ENCODE data around the gene RNF4. TPM values are rescaled to one million over a fixed set of nuclear protein-coding genes. Genes with fewer than 3 reads are reported as not detected.

The RNF4 gene
- total RNA-seq, 1 experiment from 2014 or later: 45.6 TPM

DNA sequence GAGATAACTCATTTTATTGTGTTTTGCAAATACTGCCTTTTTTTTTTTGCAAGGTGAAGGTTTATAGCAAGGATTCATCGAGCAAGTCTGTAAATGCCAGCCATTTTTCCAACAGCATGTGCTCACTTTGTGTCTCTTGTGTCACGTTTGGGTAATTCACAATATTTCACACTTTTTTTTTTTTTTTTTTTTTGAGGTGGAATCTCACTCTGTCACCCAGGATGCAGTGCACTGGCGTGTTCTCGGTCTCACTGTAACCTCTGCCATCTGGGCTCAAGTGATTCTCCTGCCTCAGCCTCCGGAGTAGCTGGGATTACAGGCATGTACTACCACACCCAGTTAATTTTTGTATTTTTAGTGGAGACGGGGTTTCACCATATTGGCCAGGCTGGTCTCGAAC is 1.9 kb downstream of the RNF4 start:
- H3K4me1 Mint-ChIP-seq (ENCODE audit: low read depth, unreplicated experiment): peaks cover 3% of the 10 kb centered on the region
- TF ChIP-seq, protein P1, sequence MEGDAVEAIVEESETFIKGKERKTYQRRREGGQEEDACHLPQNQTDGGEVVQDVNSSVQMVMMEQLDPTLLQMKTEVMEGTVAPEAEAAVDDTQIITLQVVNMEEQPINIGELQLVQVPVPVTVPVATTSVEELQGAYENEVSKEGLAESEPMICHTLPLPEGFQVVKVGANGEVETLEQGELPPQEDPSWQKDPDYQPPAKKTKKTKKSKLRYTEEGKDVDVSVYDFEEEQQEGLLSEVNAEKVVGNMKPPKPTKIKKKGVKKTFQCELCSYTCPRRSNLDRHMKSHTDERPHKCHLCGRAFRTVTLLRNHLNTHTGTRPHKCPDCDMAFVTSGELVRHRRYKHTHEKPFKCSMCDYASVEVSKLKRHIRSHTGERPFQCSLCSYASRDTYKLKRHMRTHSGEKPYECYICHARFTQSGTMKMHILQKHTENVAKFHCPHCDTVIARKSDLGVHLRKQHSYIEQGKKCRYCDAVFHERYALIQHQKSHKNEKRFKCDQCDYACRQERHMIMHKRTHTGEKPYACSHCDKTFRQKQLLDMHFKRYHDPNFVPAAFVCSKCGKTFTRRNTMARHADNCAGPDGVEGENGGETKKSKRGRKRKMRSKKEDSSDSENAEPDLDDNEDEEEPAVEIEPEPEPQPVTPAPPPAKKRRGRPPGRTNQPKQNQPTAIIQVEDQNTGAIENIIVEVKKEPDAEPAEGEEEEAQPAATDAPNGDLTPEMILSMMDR (IDR thresholded peaks at IDR 0.05; ENCODE audit: unreplicated experiment): no peak
- peak overlapping the region; percentile 96 for H3K4me3 Mint-ChIP-seq (ENCODE audit: low read depth, unreplicated experiment)
- no peaks in the 10 kb centered on the region for H3K9me3 Mint-ChIP-seq (ENCODE audit: low read depth, unreplicated experiment)
- no peak for DNase-seq
- no peaks in the 10 kb centered on the region for H3K27me3 Mint-ChIP-seq (ENCODE audit: unreplicated experiment)
- peaks cover 66% of the 10 kb centered on the region for H3K36me3 Mint-ChIP-seq (ENCODE audit: insufficient read depth, unreplicated experiment)
- no TSS peak for BruUV-seq (replicated peaks)
- CTCF ChIA-PET: no interaction called here
- H3K27ac Mint-ChIP-seq (ENCODE audit: unreplicated experiment): no peak overlapping the region
- intact Hi-C loops (cut with micrococcal nuclease; ENCODE audit: unreplicated experiment): no loop called here

DNA sequence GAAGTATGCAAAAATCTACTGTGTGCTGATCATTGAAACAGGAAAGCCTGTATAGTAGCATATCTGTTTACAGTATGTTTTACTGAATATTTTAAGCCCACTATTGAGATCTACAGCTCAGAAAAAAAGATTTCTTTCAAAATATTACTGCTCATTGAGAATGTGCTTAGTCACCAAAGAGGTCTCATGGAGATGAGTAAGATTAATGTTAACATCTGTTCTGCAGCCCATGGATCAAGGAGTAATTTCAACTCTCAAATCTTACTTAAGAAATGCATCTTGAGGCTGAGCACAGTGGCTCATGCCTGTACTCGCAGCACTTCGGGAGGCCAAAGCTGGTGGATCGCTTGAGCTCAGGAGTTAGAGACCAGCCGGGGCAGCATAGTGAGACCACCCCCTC is 3.3 kb downstream of the RNF4 start:
- no peak for DNase-seq
- Mint-ChIP-seq H3K9me3 (ENCODE audit: low read depth, unreplicated experiment) (no peaks in the 10 kb centered on the region), H3K27ac (ENCODE audit: unreplicated experiment) (no peak overlapping the region), H3K4me3 (ENCODE audit: low read depth, unreplicated experiment) (no peak overlapping the region), H3K36me3 (ENCODE audit: insufficient read depth, unreplicated experiment) (peaks cover 73% of the 10 kb centered on the region), H3K27me3 (ENCODE audit: unreplicated experiment) (no peaks in the 10 kb centered on the region), H3K4me1 (ENCODE audit: low read depth, unreplicated experiment) (peaks cover 9% of the 10 kb centered on the region)
- CTCF ChIA-PET: no interaction called here
- TF ChIP-seq, protein P1 (IDR thresholded peaks at IDR 0.05; ENCODE audit: unreplicated experiment): no peak
- no TSS peak for BruUV-seq (replicated peaks)
- intact Hi-C loops (cut with micrococcal nuclease; ENCODE audit: unreplicated experiment): no loop called here

DNA sequence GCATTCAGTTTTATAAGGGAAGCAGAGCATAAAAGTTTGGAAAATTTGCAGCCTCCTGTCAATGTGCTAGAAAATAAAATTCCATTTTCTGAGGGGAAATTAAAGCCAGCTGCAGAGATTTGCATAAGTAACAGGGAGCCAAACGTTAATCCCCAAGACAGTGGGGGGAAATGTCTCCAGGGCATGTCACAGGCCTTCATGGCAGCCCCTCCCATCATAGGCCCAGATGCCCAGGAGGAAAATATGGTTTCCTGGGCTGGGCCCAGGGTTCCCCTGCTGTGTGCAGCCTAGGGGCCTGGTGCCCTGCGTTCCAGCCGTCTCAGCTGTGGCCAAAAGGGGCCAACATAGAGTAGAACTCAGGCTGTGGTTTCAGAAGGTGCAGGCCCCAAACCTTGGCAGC is 9.3 kb downstream of the RNF4 start:
- no TSS peak for BruUV-seq (replicated peaks)
- H3K27me3 Mint-ChIP-seq (ENCODE audit: unreplicated experiment): no peaks in the 10 kb centered on the region
- peaks cover 41% of the 10 kb centered on the region for H3K4me1 Mint-ChIP-seq (ENCODE audit: low read depth, unreplicated experiment)
- H3K4me3 Mint-ChIP-seq (ENCODE audit: low read depth, unreplicated experiment): no peak overlapping the region
- DNase-seq: no peak
- H3K36me3 Mint-ChIP-seq (ENCODE audit: insufficient read depth, unreplicated experiment): peaks cover 19% of the 10 kb centered on the region
- TF ChIP-seq, protein P1 (IDR thresholded peaks at IDR 0.05; ENCODE audit: unreplicated experiment): no peak
- CTCF ChIA-PET: no interaction called here
- no peak overlapping the region for H3K27ac Mint-ChIP-seq (ENCODE audit: unreplicated experiment)
- no peaks in the 10 kb centered on the region for H3K9me3 Mint-ChIP-seq (ENCODE audit: low read depth, unreplicated experiment)
- intact Hi-C loops (cut with micrococcal nuclease; ENCODE audit: unreplicated experiment): no loop called here

DNA sequence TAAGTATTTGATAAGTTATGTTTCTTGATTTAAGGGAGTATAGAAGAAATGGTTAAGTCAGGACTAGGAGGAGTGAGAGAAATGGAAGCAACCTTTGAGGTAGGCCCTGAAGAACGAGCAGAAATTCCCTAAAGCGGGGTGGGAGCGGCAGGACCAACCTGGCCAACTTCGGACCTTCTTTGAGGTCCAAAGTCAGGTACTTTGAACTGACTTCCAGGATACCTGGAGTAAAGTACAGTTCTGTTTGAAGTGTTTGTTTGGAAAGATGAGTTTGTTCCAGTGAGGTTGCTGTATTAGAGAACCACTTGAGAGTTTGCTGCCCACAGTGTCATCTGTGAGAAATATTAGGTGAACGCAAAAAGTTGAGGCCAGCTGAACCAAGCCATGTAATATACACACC is 11.7 kb downstream of the RNF4 start:
- Mint-ChIP-seq H3K4me3 (ENCODE audit: low read depth, unreplicated experiment) (no peak overlapping the region), H3K27me3 (ENCODE audit: unreplicated experiment) (no peaks in the 10 kb centered on the region), H3K9me3 (ENCODE audit: low read depth, unreplicated experiment) (no peaks in the 10 kb centered on the region), H3K4me1 (ENCODE audit: low read depth, unreplicated experiment) (peaks cover 52% of the 10 kb centered on the region), H3K27ac (ENCODE audit: unreplicated experiment) (no peak overlapping the region), H3K36me3 (ENCODE audit: insufficient read depth, unreplicated experiment) (peaks cover 13% of the 10 kb centered on the region)
- intact Hi-C loops (cut with micrococcal nuclease; ENCODE audit: unreplicated experiment): no loop called here
- DNase-seq: no peak
- TF ChIP-seq, protein P1 (IDR thresholded peaks at IDR 0.05; ENCODE audit: unreplicated experiment): no peak
- CTCF ChIA-PET: interaction anchor here (0.6 to 0.7 kb wide), 2 partner anchors 10 to 153 kb away, joined by 3 to 4 read pairs; no protein-coding TSS in a partner anchor
- BruUV-seq (replicated peaks): no TSS peak
